ENCODE measurements around the gene ADAMTS17.

Gene ADAMTS17

DNA sequence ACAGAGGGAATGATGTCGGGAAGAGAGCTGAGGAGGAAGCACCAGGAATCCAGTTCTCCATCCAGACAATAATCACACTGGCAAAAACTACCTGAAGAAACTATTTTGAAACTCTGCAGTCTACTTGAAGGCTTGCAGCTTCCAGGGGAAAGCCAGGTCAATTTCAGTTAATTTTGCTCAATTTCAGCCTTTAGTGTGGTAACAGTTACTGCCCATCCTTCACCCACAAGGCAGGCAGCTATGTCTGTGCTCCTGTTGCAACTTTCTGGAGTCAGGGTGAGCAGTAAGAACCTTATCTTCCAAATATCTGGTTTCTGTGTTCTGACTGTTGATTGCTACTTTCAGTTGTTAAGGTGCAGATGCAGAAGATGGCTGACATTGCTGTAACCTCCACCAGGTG, 221.7 kb downstream of the ADAMTS17 start:
- no peak for DNase-seq

DNA sequence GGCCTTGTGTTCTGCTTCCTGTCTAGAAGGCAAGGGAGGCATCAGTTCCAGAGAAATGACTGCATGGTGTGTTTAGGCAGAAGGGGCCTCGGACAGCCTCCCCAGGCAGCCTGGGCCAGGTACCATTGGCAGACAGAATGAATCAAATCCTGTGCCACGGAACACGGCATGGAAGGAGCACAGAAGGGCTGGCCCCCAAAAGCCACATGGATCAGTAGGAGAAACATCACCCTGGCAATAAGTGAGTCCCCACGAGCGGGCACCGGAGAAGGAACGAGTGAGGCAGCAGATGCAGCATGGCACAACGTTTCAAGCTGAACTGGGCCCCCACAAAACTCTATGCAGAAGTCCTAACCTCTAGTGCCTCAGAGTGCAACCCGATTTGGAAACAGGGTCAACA, 223.2 kb downstream of the ADAMTS17 start:
- DNase-seq = no peak

DNA sequence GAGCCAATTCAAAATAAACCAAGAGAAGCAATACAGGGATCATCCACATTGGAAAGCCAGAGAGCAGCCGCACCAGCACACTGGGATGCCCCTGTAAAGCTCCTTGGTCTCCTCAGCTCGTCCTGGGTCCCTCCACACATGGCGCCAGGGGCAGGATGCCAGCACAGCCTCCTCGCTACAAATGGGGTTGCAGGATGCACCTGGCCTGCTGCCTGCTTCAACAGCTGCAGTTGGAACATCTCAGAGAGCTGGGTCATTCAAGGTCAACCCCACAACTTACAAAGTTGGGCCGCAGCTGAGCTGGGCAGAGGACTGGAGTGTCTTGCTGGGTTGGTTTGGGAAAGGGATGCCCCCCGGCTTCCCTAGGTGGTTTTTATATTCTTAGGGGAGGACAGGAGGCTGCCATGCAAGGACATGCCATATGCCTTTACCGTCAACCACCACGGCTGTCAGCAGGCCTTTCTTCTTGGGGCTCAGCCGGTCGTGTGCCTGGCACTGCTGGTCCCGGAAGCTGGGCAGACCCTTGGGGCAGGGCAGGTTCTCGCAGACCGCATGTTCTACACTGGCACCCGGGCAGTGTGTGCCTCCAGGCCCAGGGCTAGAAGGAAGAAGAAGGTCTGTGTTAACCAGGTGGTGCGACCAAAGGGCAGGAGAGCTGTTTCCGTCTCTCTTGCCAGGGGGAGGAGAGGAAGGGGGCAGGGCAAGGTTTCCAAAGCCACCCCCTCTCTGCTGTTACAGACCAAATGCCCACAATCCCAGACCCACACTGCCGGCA, 225.2 kb downstream of the ADAMTS17 start:
- no peak for DNase-seq

DNA sequence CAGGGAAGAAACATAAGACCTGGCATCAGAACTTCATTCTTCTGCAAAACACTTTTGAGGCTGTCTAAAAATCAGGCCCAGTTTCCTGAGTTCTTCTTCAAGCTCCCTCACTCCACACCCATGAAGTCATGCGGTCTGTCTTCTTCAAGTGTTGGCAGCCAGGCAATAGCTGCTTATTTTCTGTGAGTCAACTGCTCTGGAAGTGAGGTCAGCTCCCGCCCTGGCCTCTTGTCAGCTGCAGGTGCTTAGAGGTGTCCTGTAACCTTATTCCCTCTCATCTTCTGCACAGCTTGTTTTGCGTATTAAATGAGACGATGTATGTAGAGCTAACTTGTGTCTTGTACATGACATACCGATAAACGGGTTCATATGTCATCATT, 226.1 kb downstream of the ADAMTS17 start:
- no peak for DNase-seq

DNA sequence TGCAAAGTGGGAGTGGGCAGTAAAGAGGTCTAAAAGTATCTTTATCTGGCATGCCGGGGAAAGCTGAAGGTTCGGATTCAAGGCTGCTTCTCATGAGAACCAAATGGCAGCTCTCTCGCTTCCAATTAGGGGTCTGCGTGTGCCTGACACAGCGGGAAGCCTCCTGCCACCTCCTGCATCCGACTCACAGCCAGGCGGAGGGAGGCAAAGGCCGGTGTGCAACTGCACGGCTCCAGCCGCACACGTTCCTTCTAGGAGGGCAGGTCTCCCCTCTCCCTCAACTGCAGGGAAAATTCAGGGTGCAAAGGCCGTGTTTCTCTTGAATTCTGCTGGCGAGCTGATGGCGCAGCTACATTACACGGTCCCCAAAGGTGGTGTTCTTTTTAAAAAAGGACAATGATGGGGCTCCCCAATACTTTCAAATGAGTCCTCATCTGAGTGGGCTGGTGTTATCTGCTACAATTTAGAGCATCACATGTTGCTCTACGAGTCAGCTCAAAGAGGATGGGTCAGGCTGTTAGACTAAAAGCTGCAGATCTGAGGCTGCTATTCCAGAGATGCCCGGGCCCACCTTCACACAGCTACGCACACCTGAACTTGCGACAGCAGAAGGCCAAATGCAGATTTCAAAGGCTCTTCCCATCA, 226.6 kb downstream of the ADAMTS17 start:
- no peak for DNase-seq

DNA sequence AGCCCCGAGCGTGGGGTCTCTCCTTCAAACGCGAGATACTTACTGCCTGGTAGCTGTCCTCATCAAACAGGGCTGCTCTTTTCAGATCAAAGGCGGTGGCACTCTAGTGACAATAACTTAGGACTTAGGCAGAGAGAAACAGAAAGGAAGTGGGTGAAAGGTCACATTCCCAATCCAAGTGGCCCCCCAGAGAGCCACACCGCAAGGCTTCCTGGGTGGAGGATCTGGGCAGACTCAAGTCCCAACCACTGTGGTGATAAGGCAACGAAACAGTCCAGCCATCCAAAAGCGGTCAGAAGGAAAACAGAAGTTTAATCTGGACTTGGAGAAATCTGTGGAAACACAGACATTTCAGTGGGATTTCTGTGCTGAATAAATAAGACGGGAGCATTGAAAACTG, 227.2 kb downstream of the ADAMTS17 start:
- DNase-seq = no peak

DNA sequence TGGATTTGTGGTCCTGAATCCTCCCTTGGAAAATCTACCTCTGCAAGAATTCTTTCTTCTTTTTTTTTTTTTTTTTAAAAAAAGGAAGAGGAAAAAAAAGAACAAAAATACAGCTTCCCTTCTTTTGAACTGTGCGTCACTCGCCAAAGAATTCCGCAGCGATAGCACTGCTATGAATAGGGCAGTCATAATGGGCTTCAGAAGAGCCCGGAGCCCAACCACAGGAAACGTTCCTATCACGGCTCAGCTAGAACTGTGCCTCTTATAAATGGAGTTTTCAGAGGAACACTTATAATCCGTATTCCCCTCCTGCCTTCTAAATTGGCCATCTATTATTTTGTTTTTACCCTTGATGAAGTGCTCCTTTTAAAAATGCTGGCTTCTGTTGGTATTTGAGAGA, 227.7 kb downstream of the ADAMTS17 start:
- no peak for DNase-seq

DNA sequence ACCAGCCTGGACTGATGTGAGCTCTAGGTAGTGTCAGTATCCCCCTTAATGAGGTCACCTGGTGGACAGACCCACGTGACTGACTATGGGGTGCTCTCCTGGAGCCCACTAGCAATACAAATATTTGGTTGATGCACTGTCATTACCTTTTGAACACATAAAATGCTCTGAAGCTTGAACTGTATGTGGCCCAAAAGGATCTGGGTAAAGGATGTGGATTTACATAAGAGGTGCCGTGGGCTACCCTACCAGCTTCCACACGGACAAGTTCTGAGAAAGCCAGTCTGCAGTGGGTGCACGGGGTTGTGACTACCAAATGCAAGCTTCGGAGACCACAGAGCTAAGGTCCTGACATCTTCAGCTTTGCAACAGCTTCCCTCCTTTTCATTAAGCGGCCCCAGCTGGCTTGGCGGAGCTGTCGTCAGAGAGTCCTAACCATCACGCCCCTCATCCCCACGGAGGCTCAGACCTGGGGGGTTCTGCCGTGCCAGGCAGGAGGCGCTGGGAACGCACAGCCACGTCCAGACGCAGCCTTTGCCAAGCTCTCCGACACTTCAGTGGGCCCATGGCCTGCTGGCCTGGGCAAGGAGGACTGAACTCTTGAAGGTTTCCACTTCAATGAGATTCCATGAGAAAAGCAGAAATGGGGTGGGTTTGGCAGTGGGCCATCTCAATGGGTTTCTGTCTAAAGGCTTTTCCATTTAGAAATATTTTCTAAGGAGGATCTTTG, 228.3 kb downstream of the ADAMTS17 start:
- DNase-seq = no peak

DNA sequence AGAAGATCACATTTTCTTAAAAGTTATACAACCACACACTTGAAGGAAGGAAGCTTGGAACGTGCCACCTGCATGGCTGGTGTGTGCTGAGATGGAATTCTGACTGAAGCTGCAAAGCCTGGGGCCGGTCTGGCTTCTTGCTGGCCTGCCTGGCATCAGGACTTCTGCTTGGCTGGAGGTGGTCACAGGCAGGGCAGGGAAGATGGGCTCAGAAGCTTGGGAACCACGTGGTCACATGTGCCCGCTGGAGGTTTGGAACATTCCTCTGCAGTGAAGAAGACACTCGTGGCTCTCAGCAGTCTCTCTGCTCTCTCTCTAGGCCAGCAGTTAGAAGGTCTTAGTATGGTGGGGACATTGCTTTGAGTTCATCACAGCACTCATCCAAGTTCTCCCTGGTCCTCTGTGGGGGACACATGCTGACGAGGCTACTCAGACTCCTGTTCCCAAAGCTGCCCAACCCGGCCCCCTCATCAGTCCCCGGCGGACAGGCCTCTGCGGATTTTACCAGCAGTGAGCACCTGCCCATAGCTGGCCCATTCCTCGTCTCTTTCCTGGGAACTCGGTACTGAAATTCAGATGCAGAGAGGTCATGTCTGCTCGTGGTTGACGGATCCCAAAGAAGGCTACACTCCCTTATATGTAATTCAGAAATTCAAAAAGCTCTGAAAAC, 229.0 kb downstream of the ADAMTS17 start:
- no peak for DNase-seq

DNA sequence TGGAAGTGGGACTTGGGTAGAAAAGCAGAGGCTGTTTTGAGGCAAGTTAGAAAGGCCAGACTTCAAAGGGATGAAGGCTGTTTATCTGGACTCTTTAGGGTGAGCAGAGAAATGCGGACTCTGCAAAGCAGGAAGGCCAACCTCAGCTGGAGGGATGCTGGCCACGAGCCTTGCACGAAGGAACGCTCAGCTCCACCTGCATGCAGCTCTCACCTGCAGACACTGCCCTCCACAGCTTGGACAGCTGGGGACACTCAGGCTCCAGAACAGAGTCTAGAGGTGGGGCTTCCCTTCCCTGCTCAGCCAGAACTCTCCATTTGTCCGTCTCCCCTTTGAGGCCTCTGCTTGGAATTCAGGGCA, 229.7 kb downstream of the ADAMTS17 start:
- DNase-seq = no peak

DNA sequence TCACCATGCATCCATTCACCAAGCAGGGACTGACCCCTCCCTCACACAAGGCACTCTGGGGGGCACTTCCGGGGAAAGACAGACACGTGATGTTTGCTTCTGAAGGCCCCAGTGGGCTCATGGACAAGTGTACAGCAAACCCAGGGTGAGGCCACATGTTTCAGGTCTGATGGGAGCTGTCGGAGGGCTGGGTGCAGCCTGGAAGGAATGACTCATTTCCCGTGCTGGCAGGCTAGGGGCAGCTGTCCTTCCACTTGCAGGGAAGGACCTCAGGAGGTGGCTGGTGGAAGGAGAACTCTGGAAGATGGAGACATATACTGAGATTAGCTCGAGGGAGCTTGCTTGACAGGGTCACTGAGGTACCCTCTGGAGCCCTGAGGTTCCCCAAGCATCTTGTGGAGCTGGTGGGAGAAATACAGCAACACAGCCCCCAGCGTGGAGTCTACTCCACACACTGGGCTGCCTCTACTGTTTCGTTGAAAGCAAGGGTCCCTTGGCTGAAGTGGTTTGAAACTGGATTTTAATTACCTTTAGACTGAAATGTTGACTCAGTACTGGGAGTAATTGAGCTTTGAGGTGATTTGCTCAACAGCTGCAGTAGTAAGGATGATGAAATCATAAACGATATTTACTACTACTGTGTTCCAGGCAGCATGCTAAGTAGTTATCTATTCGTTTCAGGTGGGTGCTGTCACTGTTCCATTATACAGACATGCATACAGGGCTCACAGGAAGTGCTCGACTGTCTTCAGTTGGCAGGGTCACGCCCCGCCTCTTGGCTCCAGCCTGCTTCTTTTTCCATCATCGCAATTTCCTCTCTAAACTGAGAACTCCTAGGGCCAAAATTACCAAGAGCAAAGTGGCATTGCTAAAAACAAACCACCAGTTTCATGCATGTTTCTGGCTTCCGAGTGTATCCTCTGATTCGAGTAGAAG, 230.4 kb downstream of the ADAMTS17 start:
- no peak for DNase-seq

DNA sequence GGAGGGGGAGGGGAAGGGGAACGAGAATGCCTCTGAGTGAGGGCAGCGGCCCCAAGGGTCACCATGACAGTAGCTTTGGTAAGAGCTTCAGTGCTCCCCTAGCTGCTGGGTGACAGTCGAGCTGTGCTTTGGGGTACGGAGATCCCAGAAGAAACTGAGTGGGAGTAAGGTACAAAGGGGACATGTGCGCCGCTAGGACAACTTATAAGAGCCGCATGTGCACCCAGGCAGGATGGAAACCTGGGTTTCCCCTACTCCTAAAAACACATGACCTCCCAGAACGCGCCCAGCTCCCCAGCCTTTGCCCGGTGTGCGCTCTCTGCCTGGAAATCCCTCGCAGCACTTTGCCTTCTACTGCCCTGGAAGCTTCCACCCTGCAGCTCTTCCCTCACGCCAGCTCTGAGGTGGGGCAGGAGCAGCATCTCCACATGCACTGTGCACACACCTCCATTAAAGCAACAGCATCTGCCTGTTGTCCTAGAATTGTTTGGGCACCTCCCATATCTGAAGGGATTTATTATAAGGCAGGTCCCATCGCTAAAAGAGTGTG, 232.2 kb downstream of the ADAMTS17 start:
- no peak for DNase-seq

DNA sequence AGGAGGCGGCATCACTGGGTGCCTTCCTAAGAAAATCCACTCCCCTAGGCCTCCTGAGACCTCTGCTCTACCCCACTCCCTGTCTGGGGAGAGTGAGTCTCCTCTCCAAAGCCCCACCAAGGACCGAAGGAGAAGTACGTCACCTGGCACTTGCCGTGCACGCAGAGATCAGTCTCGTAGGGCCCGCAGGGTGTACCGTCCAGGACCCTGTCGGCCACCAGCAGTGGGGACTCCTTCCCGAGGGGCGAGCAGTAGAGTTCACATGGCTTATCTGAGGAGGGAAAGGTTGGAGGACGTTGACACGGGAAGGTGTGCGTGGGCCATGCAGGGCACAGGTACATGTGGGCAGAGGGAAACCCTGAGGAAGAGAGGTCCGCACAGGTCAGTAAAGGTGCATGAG, 232.9 kb downstream of the ADAMTS17 start:
- no peak for DNase-seq

DNA sequence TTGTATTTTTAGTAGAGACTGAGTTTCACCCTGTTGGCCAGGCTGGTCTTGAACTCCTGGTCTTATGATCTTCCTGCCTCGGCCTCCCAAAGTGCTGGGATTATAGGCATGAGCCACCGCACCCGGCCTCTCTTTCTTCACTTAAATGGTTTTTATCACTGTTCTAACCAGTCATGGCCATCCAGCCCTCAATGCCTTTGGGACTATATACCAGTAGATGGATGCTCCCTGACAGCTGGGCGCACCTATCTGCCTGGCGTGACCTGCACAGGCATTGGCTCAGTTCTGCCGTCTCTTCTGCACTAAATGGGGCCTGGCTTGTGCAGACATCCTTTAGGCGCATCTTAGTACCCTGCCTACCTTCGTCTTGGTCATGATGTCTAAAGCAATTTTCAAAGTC, 233.4 kb downstream of the ADAMTS17 start:
- DNase-seq = no peak

DNA sequence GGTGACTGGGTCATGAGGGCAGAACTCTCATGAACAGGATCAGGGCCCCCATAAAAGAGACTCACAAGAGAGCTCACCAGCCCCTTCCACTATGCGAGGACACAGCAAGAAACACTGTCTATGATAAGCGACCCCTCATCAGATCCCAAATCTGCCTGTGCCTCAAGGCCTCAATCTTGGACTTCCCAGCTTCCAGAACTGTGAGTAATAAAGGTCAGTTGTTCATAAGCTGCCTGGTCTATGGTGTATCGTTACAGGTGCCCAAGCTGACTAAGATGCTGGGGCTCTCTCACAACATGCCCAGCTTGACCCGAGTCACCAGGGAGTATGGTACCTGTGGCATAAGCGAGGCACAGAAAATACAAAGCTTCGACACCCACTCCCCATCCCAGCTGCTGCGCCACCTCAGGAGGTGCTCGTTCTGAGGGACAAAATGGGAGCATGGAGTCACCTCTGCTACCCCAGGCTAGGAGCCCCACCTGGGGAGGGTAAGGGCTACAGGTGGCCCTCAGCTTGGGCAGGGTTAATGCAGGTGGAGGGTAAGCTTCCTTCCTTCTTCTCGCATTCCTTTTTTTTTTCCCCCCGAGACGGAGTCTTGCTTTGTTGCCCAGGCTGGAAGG, 234.1 kb downstream of the ADAMTS17 start:
- no peak for DNase-seq

DNA sequence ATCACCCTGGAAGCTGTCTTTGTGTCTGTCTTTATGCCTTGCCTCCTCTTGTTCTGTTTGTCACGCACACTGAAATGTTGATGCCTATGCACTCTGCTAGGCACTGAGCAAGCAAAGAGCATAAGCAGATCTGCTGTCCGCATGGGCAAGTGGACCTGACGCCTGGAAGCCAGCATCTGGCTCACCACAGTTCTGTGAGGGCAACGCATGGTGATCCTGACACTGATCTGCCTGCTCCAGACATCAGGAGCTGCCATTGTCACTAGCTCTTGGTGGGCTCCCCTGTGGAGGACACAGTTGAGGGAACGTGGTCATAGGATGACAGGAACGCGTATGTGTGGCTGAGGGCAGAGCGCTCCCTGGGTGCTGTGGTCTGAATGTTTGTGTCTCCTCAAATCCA, 234.6 kb downstream of the ADAMTS17 start:
- DNase-seq = no peak

DNA sequence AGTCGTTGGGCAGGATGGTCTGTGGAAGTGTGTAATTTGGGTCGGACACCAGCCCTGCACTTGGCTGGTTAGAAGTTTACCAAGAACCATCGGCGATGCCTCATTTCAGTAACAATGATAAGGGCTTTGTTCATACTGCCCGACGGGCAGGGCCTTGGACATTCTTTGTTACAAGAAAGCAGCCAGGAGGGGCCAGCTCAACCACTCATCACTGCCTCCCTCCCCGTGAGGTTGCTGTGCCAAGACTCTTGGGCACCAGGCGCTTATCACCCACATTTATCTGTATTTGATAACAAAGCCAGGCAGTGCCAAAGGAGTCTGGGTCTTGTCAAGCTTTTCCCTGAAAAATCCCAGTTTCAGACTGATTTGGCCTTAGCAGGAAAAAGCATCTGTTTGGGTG, 235.0 kb downstream of the ADAMTS17 start:
- DNase-seq = no peak

DNA sequence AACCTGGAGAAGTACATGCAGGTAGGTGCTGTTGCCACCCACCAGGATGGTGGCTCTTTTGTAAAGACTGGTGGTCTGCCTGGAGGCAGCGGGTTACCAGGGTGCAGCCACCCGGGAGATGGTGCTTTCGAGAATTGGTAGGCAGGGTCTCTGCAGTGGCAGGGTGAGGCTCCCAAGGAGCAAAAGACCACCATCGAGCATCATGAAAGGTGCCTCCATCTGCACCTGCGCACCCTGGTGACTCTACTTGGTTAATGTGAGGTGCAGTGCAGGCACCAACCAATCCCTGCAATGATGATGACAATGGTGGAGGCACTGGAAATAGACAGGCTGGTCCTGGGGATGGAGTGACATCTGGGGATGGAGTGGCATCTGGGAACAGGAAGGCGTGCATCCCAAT, 236.7 kb downstream of the ADAMTS17 start:
- no peak for DNase-seq

DNA sequence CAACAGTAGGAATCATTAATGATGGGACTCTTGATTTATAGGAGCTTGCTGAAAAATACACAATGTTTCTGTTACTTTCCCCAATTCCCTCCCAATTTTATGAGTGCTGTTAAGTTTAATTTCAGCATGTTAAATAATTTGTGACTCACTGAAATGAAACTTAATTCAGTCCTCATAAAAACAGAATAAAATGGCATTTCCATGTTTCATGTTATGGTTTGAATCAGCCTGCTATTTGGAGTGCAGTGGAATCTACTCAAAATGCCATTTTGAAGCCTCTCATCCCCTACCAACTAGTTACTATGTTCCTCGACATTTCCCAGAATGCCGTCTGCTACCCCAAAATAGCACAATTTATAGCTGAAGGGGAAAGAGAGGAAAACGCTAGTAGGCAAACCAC, 237.5 kb downstream of the ADAMTS17 start:
- DNase-seq = no peak

DNA sequence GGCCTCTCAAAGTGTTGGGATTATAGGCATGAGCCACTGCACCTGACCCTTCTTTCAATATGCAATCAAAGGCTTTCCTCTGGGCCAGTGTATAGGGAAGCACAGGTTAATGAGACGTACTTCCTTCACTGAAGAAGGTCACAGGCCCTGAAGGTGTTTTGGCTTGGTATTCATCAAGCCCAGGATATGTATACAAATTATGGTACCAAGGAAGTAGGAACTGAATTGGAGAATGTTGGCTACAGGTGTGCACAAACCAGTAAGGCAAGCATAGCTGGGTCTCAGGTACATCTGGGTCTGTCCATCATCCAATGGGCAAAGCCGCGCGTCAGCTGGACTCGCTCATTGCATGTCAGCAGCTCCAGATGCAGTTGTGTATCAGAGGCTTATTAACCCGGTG, 237.9 kb downstream of the ADAMTS17 start:
- DNase-seq = no peak

DNA sequence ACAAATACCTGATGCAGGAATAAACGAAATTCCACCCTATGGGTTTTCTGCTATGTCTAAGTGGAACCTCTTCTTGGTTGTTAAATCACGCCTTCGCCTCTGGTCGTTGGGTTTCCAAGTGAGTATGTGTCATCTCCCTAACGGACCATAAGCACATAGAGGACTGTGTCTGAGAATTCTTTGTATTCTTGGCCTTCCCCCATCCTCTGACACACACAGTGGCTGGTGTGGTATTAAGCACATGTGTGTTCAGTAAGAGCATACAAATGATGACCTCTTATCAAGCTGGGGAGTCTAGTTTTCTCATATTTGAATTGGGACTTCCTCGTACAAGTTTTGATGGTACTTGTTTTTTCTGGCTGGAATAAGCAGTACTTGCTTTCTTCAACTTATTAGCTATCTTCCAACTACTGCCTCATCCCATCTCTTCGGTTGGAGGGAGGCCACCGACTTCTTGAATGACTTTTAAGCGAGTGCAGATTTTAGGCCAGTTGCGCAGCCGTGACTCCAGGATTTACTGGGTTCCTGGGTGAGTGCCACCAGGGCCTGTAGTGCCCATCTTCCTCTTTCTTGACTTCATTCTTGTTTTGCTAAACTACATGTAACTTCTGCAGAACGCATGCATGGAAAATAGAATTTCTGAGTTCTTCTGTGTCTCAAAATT, 240.2 kb downstream of the ADAMTS17 start:
- DNase-seq = no peak
